Measurements from ENCODE around the gene SIPA1. TPM values are rescaled to one million over a fixed set of nuclear protein-coding genes. Genes with fewer than 3 reads are reported as not detected.

The SIPA1 gene
- total RNA-seq, 1 donor: 21.7 TPM

DNA sequence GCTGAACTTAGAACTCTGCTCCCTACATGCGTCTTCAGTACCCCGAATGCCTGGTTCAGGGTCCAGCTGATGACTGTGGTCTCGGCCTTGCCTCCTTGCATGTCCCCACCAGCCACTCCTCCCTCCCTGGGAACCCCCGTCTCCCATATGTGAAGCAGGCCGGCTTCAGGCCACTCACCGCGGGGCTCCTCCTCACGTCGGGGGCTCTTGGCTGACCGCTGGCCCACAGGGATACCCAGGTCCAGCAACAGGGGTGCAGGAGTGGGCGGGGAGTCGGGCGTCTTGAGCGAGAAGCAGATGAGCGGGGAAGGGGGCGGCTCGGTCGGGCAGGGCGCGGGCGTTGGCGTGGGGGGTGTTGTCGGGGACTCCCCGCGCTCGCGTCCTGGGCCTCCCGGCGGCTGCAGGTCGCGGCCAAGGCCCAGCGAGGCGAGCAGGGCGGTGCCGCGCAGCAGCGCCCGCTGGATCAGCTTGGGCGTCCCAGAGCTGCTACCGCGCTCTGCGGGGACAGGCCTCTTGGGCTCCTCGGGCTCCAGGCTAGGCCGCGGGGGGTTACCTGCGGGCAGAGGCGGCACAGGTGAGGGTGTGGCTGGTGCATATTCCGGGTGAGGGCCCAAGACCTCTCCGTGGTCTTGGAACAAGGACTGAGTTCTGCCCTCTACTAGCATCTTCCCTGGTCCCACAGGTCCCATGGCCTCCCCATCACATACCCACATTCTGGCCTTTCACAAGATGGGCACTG is 38.5 kb upstream of the SIPA1 start:
- H3K4me3 ChIP-seq (ENCODE audit: low read depth, low read length): no peak overlapping the region
- TF ChIP-seq, protein P1, sequence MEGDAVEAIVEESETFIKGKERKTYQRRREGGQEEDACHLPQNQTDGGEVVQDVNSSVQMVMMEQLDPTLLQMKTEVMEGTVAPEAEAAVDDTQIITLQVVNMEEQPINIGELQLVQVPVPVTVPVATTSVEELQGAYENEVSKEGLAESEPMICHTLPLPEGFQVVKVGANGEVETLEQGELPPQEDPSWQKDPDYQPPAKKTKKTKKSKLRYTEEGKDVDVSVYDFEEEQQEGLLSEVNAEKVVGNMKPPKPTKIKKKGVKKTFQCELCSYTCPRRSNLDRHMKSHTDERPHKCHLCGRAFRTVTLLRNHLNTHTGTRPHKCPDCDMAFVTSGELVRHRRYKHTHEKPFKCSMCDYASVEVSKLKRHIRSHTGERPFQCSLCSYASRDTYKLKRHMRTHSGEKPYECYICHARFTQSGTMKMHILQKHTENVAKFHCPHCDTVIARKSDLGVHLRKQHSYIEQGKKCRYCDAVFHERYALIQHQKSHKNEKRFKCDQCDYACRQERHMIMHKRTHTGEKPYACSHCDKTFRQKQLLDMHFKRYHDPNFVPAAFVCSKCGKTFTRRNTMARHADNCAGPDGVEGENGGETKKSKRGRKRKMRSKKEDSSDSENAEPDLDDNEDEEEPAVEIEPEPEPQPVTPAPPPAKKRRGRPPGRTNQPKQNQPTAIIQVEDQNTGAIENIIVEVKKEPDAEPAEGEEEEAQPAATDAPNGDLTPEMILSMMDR (IDR thresholded peaks at IDR 0.05; ENCODE audit: insufficient read depth, low read length): no peak
- DNase-seq (ENCODE audit: low read depth): no peak

DNA sequence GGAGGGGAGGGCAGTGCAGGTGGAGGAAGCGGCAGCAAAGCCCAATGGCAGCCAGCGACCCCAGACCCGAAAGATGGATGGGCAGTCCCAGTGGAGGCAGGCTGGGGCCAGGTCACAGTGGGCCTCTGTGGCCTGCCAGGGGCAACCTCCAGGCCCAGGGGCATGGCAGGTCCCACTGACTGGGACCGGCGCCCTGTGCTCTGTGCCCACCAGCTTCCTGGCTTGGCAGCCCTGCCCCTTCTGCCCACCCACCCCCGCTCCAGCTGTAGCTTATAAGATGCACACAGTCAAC is 38.0 kb upstream of the SIPA1 start:
- DNase-seq (ENCODE audit: low read depth): no peak
- no peak overlapping the region for H3K4me3 ChIP-seq (ENCODE audit: low read depth, low read length)
- TF ChIP-seq, protein P1 (IDR thresholded peaks at IDR 0.05; ENCODE audit: insufficient read depth, low read length): no peak

DNA sequence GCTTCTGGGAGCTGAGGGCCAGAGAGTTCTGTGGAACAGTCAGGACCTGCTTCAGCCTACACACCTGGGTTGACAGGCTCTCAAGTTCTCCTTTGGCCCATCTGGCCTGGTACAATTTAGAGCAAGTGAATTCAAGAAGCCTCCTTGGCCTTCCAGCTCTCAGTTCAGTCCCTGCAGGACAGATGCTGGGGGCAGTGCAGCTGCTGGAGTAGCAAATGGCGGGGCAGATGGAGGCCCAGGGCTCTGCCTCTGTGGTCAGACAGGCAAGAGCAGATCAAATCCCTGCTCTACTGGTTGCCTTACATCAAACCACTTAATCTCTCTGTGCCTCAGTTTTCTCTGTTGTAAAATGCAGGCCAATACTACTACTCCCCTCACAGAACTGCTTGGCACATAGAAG is 33.6 kb upstream of the SIPA1 start:
- no peak for DNase-seq (ENCODE audit: low read depth)
- TF ChIP-seq, protein P1 (IDR thresholded peaks at IDR 0.05; ENCODE audit: insufficient read depth, low read length): no peak
- H3K4me3 ChIP-seq (ENCODE audit: low read depth, low read length): no peak overlapping the region

DNA sequence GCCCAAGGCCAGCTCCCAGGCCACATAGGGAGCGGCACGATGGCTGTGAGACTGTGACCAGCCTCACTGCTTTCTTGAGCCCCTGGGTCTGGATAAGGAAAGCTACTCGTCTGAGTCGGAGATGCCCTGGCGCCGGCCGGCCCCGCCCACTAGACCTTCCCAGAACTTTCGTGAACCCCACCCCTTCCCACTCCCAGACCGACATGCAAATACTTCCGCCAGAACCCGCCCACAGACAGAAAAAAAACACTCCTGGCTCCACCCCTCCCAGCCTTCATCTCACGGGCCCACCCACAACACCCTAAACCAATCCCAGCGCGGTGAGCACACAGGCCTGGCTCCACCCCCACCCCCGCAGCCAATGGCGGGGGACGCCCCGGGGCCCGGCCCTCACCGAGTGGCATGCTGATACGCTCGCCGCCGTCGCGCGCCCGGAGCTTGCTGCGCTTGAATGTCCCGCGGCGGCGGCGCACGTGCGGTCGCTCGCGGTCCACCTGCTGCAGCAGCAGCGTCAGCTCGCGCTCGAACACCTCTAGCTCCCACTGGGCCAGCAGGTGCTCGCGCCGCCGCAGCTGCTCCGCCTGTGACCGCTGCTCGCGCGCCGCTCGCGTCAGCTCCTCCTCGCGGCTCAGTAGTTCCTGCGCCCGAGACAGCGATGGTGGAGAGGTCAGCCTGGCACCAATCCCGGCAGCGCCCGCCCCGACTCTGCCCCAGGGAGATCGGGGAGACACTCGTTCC is 30.9 kb upstream of the SIPA1 start:
- DNase-seq (ENCODE audit: low read depth): peak; percentile 95
- peak overlapping the region; percentile 37 for H3K4me3 ChIP-seq (ENCODE audit: low read depth, low read length)
- TF ChIP-seq, protein P1 (IDR thresholded peaks at IDR 0.05; ENCODE audit: insufficient read depth, low read length): no peak

DNA sequence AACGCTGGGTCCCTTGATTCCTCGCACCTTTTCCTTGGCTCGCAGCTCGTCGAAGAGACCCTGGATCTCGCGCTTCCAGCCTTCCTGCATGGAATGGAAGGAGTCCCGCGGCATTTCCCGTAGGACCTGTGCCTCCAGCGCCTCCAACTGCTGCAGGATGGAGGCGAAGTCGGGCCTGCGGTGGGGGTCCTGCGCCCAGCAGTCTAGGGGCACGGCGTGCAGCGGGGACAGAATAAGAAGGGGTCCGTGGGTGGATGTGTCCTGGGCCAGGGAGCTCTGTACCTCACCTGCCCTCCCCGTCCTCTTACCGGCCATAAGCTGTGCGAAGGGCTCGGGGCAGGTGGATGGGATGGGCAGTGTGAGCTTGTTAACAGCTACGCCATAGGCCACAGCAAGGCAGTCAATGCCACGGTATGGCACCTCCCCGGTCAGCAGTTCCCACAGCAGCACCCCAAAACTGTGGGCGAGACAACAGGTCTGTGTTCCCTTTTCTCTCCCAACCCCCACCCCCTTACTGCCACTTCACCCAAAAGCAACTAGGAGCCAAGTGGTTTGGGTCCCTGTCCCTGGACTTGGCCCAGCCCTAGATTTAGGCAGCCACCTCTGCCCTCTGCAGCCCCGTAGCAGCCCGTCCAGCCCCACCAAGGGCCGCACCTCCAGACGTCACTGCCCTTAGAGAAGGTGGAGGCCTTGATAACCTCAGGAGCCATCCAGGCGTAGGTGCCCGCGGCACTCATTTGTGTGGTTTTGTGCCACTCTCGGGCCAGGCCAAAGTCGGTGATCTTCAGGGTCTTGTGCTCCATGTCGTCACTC is 30.1 kb upstream of the SIPA1 start:
- TF ChIP-seq, protein P1 (IDR thresholded peaks at IDR 0.05; ENCODE audit: insufficient read depth, low read length): no peak
- H3K4me3 ChIP-seq (ENCODE audit: low read depth, low read length): no peak overlapping the region
- no peak for DNase-seq (ENCODE audit: low read depth)

DNA sequence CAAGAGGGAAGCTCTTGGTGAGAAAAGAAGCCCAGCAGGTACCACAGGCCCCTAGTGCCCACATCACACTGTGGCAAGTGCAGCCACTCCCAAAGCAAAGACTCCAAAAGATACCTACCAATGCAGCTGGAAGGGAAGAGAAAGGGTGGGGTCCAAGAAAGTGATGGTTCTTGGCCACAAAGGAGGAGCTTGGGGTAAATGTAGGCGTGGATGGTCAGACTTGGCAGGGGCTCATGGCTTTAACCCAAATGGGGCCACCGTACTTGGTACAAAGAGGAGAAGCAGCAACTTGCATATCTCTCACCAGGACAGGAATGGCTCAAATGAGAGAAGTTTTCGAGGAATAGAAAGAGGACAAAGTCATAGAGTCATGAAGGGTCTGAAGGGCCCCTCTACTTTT is 28.7 kb upstream of the SIPA1 start:
- DNase-seq (ENCODE audit: low read depth): peak; percentile 77
- TF ChIP-seq, protein P1 (IDR thresholded peaks at IDR 0.05; ENCODE audit: insufficient read depth, low read length): no peak
- no peak overlapping the region for H3K4me3 ChIP-seq (ENCODE audit: low read depth, low read length)

Data from fibroblast of the aortic adventitia (primary cell).